Measurements from ENCODE around the gene CEP72. TPM values are rescaled to one million over a fixed set of nuclear protein-coding genes. Genes with fewer than 3 reads are reported as not detected.
"Not testable (repeated sequence)": the region's sequence is repeated elsewhere in the genome, so short reads cannot be mapped to it uniquely, and the experiment has no call there.

Gene CEP72
- total RNA-seq, 2 donors from 2014 or later = 3.8 to 21.0 TPM

GRCh38 chr5:602466-603035 lies 9.6 kb upstream of the CEP72 start:
- no peak for DNase-seq
- Histone ChIP-seq H3K4me1 (no peaks in the 10 kb centered on the region), H3K4me3 (no peak overlapping the region), H3K9ac (ENCODE audit: low read depth in 2 of 2, low read length in 2 of 2) (no peak overlapping the region), H3K36me3 (no peaks in the 10 kb centered on the region), H3K27ac (no peak overlapping the region), H3K27me3 (no peaks in the 10 kb centered on the region), H3K9me3 (no peaks in the 10 kb centered on the region)
- TF ChIP-seq, protein P1, sequence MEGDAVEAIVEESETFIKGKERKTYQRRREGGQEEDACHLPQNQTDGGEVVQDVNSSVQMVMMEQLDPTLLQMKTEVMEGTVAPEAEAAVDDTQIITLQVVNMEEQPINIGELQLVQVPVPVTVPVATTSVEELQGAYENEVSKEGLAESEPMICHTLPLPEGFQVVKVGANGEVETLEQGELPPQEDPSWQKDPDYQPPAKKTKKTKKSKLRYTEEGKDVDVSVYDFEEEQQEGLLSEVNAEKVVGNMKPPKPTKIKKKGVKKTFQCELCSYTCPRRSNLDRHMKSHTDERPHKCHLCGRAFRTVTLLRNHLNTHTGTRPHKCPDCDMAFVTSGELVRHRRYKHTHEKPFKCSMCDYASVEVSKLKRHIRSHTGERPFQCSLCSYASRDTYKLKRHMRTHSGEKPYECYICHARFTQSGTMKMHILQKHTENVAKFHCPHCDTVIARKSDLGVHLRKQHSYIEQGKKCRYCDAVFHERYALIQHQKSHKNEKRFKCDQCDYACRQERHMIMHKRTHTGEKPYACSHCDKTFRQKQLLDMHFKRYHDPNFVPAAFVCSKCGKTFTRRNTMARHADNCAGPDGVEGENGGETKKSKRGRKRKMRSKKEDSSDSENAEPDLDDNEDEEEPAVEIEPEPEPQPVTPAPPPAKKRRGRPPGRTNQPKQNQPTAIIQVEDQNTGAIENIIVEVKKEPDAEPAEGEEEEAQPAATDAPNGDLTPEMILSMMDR (IDR thresholded peaks at IDR 0.05) = no peak
- intact Hi-C loops (cut with DNase I) = no loop called here

- intact Hi-C loops (cut with DNase I) = no loop called here
- H3K9me3 ChIP-seq = no peaks in the 10 kb centered on the region
- H3K4me3 ChIP-seq = no peak overlapping the region
- H3K27ac ChIP-seq = no peak overlapping the region
- no peaks in the 10 kb centered on the region for H3K36me3 ChIP-seq
- no peak overlapping the region for H3K9ac ChIP-seq (ENCODE audit: low read depth in 2 of 2, low read length in 2 of 2)
- TF ChIP-seq, protein P1 (IDR thresholded peaks at IDR 0.05) = no peak
- DNase-seq = no peak
- no peaks in the 10 kb centered on the region for H3K27me3 ChIP-seq
- H3K4me1 ChIP-seq = no peaks in the 10 kb centered on the region
Observed at GRCh38 chr5:603081-603998, 8.8 kb upstream of the CEP72 start.

- TF ChIP-seq, protein P1 (IDR thresholded peaks at IDR 0.05) = no peak
- intact Hi-C loops (cut with DNase I) = no loop called here
- no peaks in the 10 kb centered on the region for H3K36me3 ChIP-seq
- DNase-seq = no peak
- H3K4me3 ChIP-seq = no peak overlapping the region
- H3K4me1 ChIP-seq = no peaks in the 10 kb centered on the region
- no peak overlapping the region for H3K27ac ChIP-seq
- no peaks in the 10 kb centered on the region for H3K9me3 ChIP-seq
- no peaks in the 10 kb centered on the region for H3K27me3 ChIP-seq
- no peak overlapping the region for H3K9ac ChIP-seq (ENCODE audit: low read depth in 2 of 2, low read length in 2 of 2)
Observed at GRCh38 chr5:604391-604831, 7.7 kb upstream of the CEP72 start.

DNA sequence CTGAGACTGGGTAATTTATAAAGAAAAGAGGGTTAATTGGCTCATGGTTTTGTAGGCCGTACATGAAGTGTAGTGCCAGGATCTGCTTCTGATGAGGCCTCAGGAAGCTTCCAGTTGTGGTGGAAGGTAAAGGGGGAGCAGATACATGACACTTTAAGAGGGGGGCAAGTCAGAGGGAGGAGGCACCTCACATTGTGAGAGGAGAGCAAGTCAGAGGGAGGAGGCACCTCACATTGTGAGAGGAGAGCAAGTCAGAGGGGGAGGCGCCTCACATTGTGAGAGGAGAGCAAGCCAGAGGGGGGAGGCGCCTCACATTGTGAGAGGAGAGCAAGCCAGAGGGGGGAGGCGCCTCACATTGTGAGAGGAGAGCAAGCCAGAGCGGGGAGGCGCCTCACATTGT lies 7.0 kb upstream of the CEP72 start:
- H3K9me3 ChIP-seq; H3K27me3 ChIP-seq; H3K36me3 ChIP-seq; H3K4me3 ChIP-seq; intact Hi-C loops (cut with DNase I); H3K9ac ChIP-seq (ENCODE audit: low read depth in 2 of 2, low read length in 2 of 2); DNase-seq; H3K27ac ChIP-seq; H3K4me1 ChIP-seq: not testable (repeated sequence)

DNA sequence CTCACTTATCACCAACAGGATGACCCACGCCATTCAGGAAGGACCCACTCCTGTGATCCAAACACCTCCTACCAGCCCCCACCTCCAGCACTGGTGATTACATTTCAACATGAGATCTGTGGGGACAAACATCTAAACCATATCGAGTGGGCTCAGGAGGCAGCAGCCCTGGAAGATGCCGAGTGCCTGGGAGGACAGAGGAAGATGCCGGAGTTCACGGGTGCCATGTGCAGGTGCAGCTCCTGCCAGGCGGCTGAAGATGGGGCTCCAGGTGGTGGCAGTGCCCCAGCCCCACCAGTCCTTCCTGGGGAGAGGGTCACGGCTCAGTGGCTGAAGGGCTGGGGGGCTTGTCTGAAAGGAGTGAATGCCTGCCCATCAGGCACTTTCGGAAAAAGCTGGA lies 6.1 kb upstream of the CEP72 start:
- TF ChIP-seq, protein P1 (IDR thresholded peaks at IDR 0.05) = no peak
- DNase-seq = no peak
- H3K36me3 ChIP-seq = no peaks in the 10 kb centered on the region
- no peak overlapping the region for H3K9ac ChIP-seq (ENCODE audit: low read depth in 2 of 2, low read length in 2 of 2)
- H3K4me3 ChIP-seq = no peak overlapping the region
- H3K27me3 ChIP-seq = no peaks in the 10 kb centered on the region
- H3K4me1 ChIP-seq = no peaks in the 10 kb centered on the region
- intact Hi-C loops (cut with DNase I) = no loop called here
- no peak overlapping the region for H3K27ac ChIP-seq
- no peaks in the 10 kb centered on the region for H3K9me3 ChIP-seq
